Hepatocyte (in vitro differentiated cells): Measurements from ENCODE around the gene GYS1. TPM values are rescaled to one million over a fixed set of nuclear protein-coding genes. Genes with fewer than 3 reads are reported as not detected.
"Not testable (repeated sequence)": the region's sequence is repeated elsewhere in the genome, so short reads cannot be mapped to it uniquely, and the experiment has no call there.

Source experiments
- DNase-seq: peaks from one replicate; pipeline ENCODE4 v3.0.0-alpha.2; 2016; ENCODE audit warnings: low spot score
- H2AFZ ChIP-seq: fragments of 200-600 bp; sonication (generic); 2 replicates; pipeline ENCODE4 v1.6.0; 2016; ENCODE audit warnings: antibody characterized with exemption, mild to moderate bottlenecking
- H3K27ac ChIP-seq: fragments of 200-600 bp; sonication (generic); 2 replicates; pipeline ENCODE4 v1.5.1; 2016; ENCODE audit warnings: mild to moderate bottlenecking
- H3K27me3 ChIP-seq: fragments of 200-600 bp; sonication (generic); 2 replicates; pipeline ENCODE4 v1.6.1; 2016
- H3K36me3 ChIP-seq: fragments of 200-600 bp; sonication (generic); replicated peaks from 2 replicates; pipeline ENCODE4 v1.5.1; 2016; ENCODE audit warnings: low read depth; ENCODE audit not compliant: insufficient read depth
- H3K4me1 ChIP-seq: fragments of 200-600 bp; sonication (generic); 2 replicates; pipeline ENCODE4 v1.5.1; 2016; ENCODE audit warnings: mild to moderate bottlenecking, moderate library complexity; ENCODE audit not compliant: insufficient read depth
- H3K4me2 ChIP-seq: fragments of 200-600 bp; sonication (generic); 2 replicates; pipeline ENCODE4 v1.6.0; 2016
- H3K4me3 ChIP-seq: fragments of 200-600 bp; sonication (generic); 2 replicates; pipeline ENCODE4 v1.5.1; 2016; ENCODE audit warnings: mild to moderate bottlenecking
- H3K79me2 ChIP-seq: fragments of 200-600 bp; sonication (generic); 2 replicates; pipeline ENCODE4 v1.6.0; 2017; ENCODE audit warnings: mild to moderate bottlenecking
- H3K9me2 ChIP-seq: fragments of 200-600 bp; sonication (generic); replicated peaks from 2 replicates; pipeline ENCODE4 v1.6.0; 2017; ENCODE audit warnings: mild to moderate bottlenecking; ENCODE audit not compliant: insufficient read depth
- H3K9me3 ChIP-seq: fragments of 200-600 bp; sonication (generic); 2 replicates; pipeline ENCODE4 v1.5.1; 2016; ENCODE audit warnings: low read depth, mild to moderate bottlenecking
- H4K20me1 ChIP-seq: fragments of 200-600 bp; sonication (generic); 2 replicates; pipeline ENCODE4 v1.6.0; 2016; ENCODE audit warnings: mild to moderate bottlenecking; ENCODE audit not compliant: insufficient read depth, poor library complexity, severe bottlenecking
- EZH2 ChIP-seq: fragments of 200-600 bp; sonication (generic); IDR thresholded peaks from 2 replicates; pipeline ENCODE4 v1.6.1; 2016; ENCODE audit warnings: antibody characterized with exemption, mild to moderate bottlenecking, borderline replicate concordance
- EZH2phosphoT487 ChIP-seq: fragments of 200-600 bp; sonication (generic); IDR thresholded peaks from one replicate; pipeline ENCODE4 v1.6.1; 2018; ENCODE audit warnings: antibody characterized with exemption, mild to moderate bottlenecking, low read depth, moderate library complexity; ENCODE audit not compliant: unreplicated experiment, severe bottlenecking
- WGBS: methylation state at CpG from one replicate; pipeline ENCODE4 v1.1.6; 2016; ENCODE audit warnings: low lambda C conversion rate; ENCODE audit errors: missing lambda C conversion rate; 5-methylcytosine and 5-hydroxymethylcytosine counted together
- polyA plus RNA-seq: library from polyadenylated mRNA; unstranded; fragments of >200 nt; fragmentation: Nextera tagmentation; extraction: Ambion mirVana; gene quantifications from 2 replicates; pipeline ENCODE4 v1.2.1, GENCODE V29; 2016
- total RNA-seq: library from RNA; depleted of rRNA; stranded (reverse); fragments of >200 nt; gene quantifications from 2 replicates; pipeline ENCODE4 v1.2.3, GENCODE V29; 2014
- TF ChIP-seq, protein P1 (sequence below): fragments of 200-600 bp; sonication (generic); IDR thresholded peaks from 2 replicates; pipeline ENCODE4 v1.5.1; 2016; ENCODE audit warnings: antibody characterized with exemption, mild to moderate bottlenecking; ENCODE audit not compliant: poor library complexity

GYS1 gene
- total RNA-seq (29.2 and 37.4 TPM in 2 replicates), polyA plus RNA-seq (45.9 and 54.8 TPM in 2 replicates)

DNA sequence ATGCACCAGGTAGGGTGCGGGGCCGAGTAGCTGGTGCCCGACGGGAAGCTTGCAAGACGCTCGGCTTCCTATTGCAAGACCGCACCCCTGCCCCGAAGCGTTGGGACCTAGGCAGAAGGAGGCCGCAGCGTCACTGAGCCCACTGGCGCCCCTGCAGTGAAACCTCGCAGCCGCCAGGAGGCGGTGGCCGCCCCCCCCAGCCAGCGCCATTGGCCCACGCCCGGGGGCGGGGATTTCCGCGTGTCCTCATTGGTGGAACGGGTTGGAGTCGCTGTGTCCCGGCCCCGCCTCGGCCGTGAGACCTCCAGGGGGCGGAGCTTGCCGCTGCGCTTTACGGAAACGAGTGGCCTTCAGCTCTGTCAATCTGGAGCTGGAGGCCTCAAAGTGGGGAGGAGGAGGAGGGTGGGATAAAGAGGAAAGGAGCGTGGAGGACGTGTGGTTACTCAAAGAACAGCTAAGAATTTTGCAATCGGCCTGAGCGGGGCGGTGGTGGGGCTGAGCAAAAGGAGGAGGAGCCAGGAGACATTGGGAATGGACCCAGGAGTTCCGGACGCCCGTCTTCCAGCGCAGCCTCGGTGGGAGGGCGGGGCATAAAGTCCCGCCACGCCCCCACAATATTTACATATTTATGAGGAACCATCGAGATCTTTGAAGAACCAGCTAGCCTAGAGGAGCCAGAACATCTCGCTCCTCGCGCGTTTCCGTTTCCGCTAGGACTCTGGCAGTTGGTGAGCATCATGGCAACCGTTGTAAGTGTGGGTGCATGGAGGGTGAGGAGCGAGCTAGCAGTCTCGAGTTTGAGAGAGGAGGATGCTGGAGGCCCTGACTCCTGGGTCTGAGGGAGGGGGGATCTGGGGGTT is at the start of gene GYS1, which contains the start of gene RUVBL2:
Gene GYS1, minus strand, starts transcription at position 135 of the 860 bp plus-strand sequence. CDS start 197 bp downstream, outside the sequence.
Gene RUVBL2, plus strand, starts transcription at position 713 of the 860 bp plus-strand sequence. Its CDS starts 25 bp downstream, at position 738.
- Histone ChIP-seq H2AFZ (peak within 1 kb of the TSS; percentile 17), H4K20me1 (peaks cover 4% of the 10 kb centered on the region), H3K27me3 (no peaks in the 10 kb centered on the region), H3K9me2 (no peaks in the 10 kb centered on the region), H3K4me1 (peaks cover 18% of the 10 kb centered on the region), H3K4me2 (peak within 1 kb of the TSS; percentile 94), H3K36me3 (no peaks in the 10 kb centered on the region), H3K9me3 (no peaks in the 10 kb centered on the region), H3K79me2 (peaks cover 72% of the 10 kb centered on the region), H3K27ac (peak within 1 kb of the TSS; percentile 94), H3K4me3 (peak within 1 kb of the TSS; percentile 47)
- DNase-seq, result peak; percentile 100
- no peak for TF ChIP-seq EZH2
- no peak for TF ChIP-seq EZH2phosphoT487
- TF ChIP-seq, protein P1, sequence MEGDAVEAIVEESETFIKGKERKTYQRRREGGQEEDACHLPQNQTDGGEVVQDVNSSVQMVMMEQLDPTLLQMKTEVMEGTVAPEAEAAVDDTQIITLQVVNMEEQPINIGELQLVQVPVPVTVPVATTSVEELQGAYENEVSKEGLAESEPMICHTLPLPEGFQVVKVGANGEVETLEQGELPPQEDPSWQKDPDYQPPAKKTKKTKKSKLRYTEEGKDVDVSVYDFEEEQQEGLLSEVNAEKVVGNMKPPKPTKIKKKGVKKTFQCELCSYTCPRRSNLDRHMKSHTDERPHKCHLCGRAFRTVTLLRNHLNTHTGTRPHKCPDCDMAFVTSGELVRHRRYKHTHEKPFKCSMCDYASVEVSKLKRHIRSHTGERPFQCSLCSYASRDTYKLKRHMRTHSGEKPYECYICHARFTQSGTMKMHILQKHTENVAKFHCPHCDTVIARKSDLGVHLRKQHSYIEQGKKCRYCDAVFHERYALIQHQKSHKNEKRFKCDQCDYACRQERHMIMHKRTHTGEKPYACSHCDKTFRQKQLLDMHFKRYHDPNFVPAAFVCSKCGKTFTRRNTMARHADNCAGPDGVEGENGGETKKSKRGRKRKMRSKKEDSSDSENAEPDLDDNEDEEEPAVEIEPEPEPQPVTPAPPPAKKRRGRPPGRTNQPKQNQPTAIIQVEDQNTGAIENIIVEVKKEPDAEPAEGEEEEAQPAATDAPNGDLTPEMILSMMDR, result peak; percentile 95
- WGBS, result 1% methylated on average over 55 of the region's 56 CpGs

GRCh38 chr19:49042666-49043065 is 49.6 kb upstream of the GYS1 start:
- H3K9me3 ChIP-seq, H3K79me2 ChIP-seq, DNase-seq, H3K4me3 ChIP-seq, H3K27me3 ChIP-seq, H2AFZ ChIP-seq, H3K36me3 ChIP-seq, H3K4me2 ChIP-seq, H3K27ac ChIP-seq, H3K9me2 ChIP-seq, H3K4me1 ChIP-seq, H4K20me1 ChIP-seq: not testable (repeated sequence)
- WGBS, result 85% methylated on average over 2 of the region's 4 CpGs

- H3K9me3 ChIP-seq, result no peaks in the 10 kb centered on the region
- WGBS, result 69% methylated on average over 17 of the region's 17 CpGs
- H3K4me3 ChIP-seq, result no peak overlapping the region
- no peaks in the 10 kb centered on the region for H3K79me2 ChIP-seq
- H3K36me3 ChIP-seq, result no peaks in the 10 kb centered on the region
- no peaks in the 10 kb centered on the region for H3K9me2 ChIP-seq
- H3K27ac ChIP-seq, result no peak overlapping the region
- peak; percentile 14 for DNase-seq
- no peaks in the 10 kb centered on the region for H3K27me3 ChIP-seq
- H2AFZ ChIP-seq, result no peak overlapping the region
- no peaks in the 10 kb centered on the region for H4K20me1 ChIP-seq
- no peak overlapping the region for H3K4me2 ChIP-seq
- TF ChIP-seq EZH2 (no peak), EZH2phosphoT487 (no peak)
- TF ChIP-seq, protein P1, result no peak
- no peaks in the 10 kb centered on the region for H3K4me1 ChIP-seq
These were observed 49.1 kb upstream of the GYS1 start for GRCh38 chr19:49042177-49042576.

- not testable (repeated sequence) for H3K27me3 ChIP-seq, H4K20me1 ChIP-seq, DNase-seq, H3K9me2 ChIP-seq, H3K36me3 ChIP-seq, H3K4me1 ChIP-seq, H3K79me2 ChIP-seq, H2AFZ ChIP-seq, H3K9me3 ChIP-seq, H3K4me3 ChIP-seq, H3K27ac ChIP-seq, H3K4me2 ChIP-seq
- no CpG with 5 or more reads among the region's 9 CpGs for WGBS
These were observed 46.6 kb upstream of the GYS1 start for GRCh38 chr19:49039736-49040135.

DNA sequence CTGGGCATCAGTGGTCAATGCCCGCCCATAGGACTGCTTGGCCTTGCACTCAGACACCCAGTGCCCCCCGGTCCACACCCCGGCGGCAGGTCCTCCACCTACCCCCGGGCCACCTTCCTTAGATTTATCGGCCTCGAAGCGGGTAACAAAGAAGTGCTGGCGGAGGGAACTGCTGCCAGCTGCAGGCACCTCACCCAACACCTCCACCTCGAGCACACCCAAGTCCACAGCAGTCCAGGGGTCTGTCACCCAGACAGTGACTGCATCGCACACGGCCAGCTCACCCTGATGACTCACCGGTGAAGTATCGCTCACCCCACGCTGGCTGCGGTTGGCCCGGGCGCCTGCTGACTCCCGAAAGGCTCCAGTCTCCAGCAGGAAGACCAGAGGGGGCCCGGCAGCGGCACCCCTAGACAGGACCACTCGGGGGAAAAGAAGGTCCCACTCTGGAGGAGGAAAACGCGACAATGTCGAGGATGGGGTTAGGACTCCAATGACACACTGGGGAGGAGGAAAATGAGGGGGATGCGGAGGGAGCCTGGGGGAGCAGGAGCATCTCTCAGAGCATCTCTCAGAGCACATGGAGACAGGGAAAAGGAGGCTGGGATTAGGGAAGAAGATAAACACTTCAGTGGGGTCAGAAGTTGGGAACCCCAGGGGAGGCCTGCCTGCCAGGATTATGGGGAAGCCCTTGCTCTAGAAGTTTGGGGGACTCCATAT is 45.6 kb upstream of the GYS1 start:
- not testable (repeated sequence) for H3K27ac ChIP-seq, H3K9me3 ChIP-seq, H3K27me3 ChIP-seq, H3K79me2 ChIP-seq, H2AFZ ChIP-seq, H3K4me2 ChIP-seq, DNase-seq, H3K36me3 ChIP-seq, H4K20me1 ChIP-seq, H3K4me1 ChIP-seq, H3K4me3 ChIP-seq, H3K9me2 ChIP-seq
- 86% methylated on average over 22 of the region's 26 CpGs for WGBS

DNA sequence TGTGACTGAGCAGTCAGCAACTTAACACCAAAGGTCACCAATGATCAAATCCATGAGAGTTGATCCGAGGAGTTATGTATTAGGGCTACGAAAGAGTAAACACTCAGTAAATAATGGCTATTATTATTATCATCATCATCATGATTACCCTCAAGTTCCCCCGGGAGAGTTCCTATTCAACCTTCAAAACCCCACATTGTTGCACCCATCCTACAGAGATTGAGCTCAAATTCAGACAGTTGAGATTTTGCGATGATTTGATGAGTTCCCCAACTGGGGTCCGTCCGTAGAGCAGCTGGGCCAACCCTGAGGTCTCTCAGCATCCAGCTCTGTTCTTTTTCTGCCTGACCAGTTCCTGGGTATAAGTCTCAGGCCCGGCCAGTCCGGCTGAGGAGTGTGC is 45.0 kb upstream of the GYS1 start:
- not testable (repeated sequence) for H3K4me1 ChIP-seq, H3K4me3 ChIP-seq, H3K9me3 ChIP-seq, H3K27me3 ChIP-seq, H3K36me3 ChIP-seq, H3K79me2 ChIP-seq, H3K9me2 ChIP-seq, H2AFZ ChIP-seq, H3K4me2 ChIP-seq, DNase-seq, H3K27ac ChIP-seq, H4K20me1 ChIP-seq
- 88% methylated on average over 8 of the region's 8 CpGs for WGBS
